Ovary (tissue), 9 donors: Measurements from ENCODE around the gene GP1BA. TPM values are rescaled to one million over a fixed set of nuclear protein-coding genes. Genes with fewer than 3 reads are reported as not detected.

Experiments
- DNase-seq, 5 donors: peaks; one replicate each; pipeline ENCODE4 v3.0.0-alpha.2; 2019 to 2020
- H3K27ac ChIP-seq, 2 donors: fragments of 200-600 bp; one replicate each; pipeline versions ENCODE4 v1.5.1 to v1.8.0; 2019 to 2022
- H3K27me3 ChIP-seq: fragments of 200-600 bp; one replicate; pipeline ENCODE4 v1.8.0; 2022
- H3K36me3 ChIP-seq: fragments of 200-600 bp; sonication (generic); one replicate; pipeline ENCODE4 v1.5.1; 2019
- H3K4me1 ChIP-seq: one replicate; pipeline ENCODE4 v1.8.1; 2013; ENCODE audit warnings: mild to moderate bottlenecking, moderate library complexity; ENCODE audit not compliant: insufficient read depth
- H3K4me3 ChIP-seq: fragments of 200-600 bp; sonication (generic); one replicate; pipeline ENCODE4 v1.5.1; 2017
- H3K9me3 ChIP-seq, 2 donors: fragments of 200-600 bp in 1 of 2; sonication (generic) in 1 of 2; one replicate each; pipeline versions ENCODE4 v1.5.1 to v1.8.1; 2013 to 2019; ENCODE audit warnings: mild to moderate bottlenecking in 1 of 2, moderate library complexity in 1 of 2
- EP300 ChIP-seq: sonication (generic); formaldehyde crosslinking; IDR thresholded peaks from one replicate; pipeline ENCODE4 v1.6.1; 2017; ENCODE audit warnings: antibody characterized with exemption
- POLR2A ChIP-seq: fragments of 450-650 bp; IDR thresholded peaks from one replicate; pipeline ENCODE4 v1.6.1; 2017; ENCODE audit warnings: antibody characterized with exemption, mild to moderate bottlenecking, moderate library complexity
- WGBS, 3 donors: extraction: QIAGEN DNeasy Blood & Tissue Kit in 1 of 3; methylation state at CpG; one replicate each; pipeline versions ENCODE4 v1.1.5 to v1.1.7; 2013 to 2017; 5-methylcytosine and 5-hydroxymethylcytosine counted together
- intact Hi-C, 4 donors: fragments of 100-400 bp; cut with DNase I; formaldehyde crosslinking; loops; one replicate each; pipeline versions ENCODE4 v1.11.0 to v1.15.1; 2022 to 2023
- polyA plus RNA-seq, 2 donors: library from polyadenylated mRNA; stranded (reverse); fragments of 200-250 nt in 1 of 2; fragments of 350-450 nt in 1 of 2; fragmentation: Illumina TruSeq in 1 of 2; extraction: RNeasy Lipid Tissue Mini Kit (QIAGEN cat#74804) in 1 of 2; gene quantifications; one replicate each; pipeline ENCODE4 v1.2.3, GENCODE V29; 2013 to 2014
- total RNA-seq, 7 donors: library from RNA; depleted of rRNA in 2 of 7; stranded (reverse); fragments of >200 nt in 2 of 7; fragmentation: NEBNext Ultra II Directional in 3 of 7; extraction: Animal tissue kit (Norgen Biotek cat#: 25700) in 3 of 7; gene quantifications; one replicate each; pipeline versions ENCODE4 v1.1.0 to v1.2.4, GENCODE V29; 2016 to 2023
- TF ChIP-seq, protein P1 (sequence below), 3 donors: fragments of 450-650 bp in 2 of 3; fragments of 200-600 bp in 1 of 3; IDR thresholded peaks; one replicate each; pipeline versions ENCODE4 v1.5.1 to v1.8.0; 2016 to 2022; ENCODE audit warnings: antibody characterized with exemption in 3 of 3, mild to moderate bottlenecking in 1 of 3
- donor health status: DM: no; HTN: no; CAD: no; lungs with moderate emphysema.
- donor health status: DM: no; HTN: no; CAD: no.
- donor health status: Bipolar disorder and iron deficiency.
- donor health status: DM: yes; HTN: yes; CAD: no.
- donor health status: DM: no; HTN: no; CAD: no.
- donor health status: DM: yes; HTN: yes; CAD: no.

The GP1BA gene
- total and polyA plus RNA-seq, 9 donors = 0.04 to 0.10 TPM; not detected in 7

DNA sequence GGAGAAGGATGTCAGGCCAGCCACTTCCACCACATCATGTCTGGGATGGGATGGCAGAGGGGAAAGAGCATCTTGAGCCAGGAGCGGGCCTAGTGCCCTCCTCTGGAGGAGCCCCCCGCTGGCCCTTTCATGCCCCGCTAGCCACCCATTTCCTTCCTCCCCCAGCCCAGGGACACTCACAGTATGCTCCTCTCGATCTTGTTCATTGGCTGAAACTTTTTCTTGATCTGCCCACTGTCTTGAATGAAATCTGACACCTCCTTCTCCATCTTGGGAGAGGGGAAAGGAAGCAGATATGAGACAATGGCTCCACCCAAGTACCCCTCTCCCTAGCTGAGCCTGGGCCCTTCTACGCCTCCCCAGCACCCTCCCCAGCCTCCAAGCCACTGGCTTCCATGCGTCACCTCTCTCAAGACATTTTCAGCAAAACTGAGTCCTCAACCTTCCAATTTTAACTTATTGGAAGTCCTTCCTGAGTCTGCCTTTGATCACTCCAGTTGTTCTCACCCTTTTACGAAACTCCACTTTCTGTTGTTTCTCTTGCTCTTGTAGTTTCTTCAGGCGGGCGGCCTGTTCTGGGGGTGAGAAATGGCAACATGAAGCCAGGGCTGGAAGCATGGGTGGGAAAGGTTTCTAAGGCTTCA is 28.3 kb downstream of the GP1BA start:
- WGBS, 3 donors = 83 to 87% (median 84%) methylated on average over 9 of the region's 9 CpGs

DNA sequence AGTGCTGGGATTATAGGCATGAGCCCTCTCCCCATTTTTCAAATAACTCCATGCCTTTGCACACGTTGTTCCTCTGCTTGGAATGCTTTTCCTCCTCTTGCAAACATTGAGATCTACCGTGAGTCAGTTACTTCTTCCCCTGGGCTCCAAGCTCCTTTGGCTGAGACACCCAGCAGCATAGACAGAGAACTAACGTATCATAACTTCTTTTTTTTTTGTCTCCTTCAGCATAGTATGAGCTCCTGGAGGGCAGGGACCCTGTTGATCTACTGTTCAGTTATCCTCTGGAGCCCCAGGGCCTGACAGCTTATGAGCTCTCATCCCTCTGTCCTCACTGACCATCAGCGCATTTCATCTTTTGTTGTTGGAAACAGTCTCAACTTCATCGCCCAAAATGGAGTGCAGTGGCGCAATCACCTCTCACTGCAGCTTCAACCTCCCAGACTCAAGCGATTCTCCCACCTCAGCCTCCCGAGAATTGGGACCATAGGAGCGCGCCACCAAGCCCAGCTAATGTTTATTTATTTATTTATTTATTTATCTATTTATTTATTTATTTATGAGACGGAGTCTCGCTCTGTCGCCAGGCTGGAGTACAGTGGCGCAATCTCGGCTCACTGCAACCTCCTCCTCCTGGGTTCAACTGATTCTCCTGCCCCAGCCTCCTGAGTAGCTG is 33.4 kb downstream of the GP1BA start:
- Histone ChIP-seq H3K27me3 (no peaks in the 10 kb centered on the region), H3K36me3 (no peaks in the 10 kb centered on the region), H3K27ac (no peak overlapping the region), H3K4me3 (no peak overlapping the region), H3K9me3 (no peaks in the 10 kb centered on the region), H3K4me1 (peaks cover 8% of the 10 kb centered on the region)
- TF ChIP-seq, protein P1, sequence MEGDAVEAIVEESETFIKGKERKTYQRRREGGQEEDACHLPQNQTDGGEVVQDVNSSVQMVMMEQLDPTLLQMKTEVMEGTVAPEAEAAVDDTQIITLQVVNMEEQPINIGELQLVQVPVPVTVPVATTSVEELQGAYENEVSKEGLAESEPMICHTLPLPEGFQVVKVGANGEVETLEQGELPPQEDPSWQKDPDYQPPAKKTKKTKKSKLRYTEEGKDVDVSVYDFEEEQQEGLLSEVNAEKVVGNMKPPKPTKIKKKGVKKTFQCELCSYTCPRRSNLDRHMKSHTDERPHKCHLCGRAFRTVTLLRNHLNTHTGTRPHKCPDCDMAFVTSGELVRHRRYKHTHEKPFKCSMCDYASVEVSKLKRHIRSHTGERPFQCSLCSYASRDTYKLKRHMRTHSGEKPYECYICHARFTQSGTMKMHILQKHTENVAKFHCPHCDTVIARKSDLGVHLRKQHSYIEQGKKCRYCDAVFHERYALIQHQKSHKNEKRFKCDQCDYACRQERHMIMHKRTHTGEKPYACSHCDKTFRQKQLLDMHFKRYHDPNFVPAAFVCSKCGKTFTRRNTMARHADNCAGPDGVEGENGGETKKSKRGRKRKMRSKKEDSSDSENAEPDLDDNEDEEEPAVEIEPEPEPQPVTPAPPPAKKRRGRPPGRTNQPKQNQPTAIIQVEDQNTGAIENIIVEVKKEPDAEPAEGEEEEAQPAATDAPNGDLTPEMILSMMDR (IDR thresholded peaks at IDR 0.05) = no peak
- TF ChIP-seq EP300 = no peak
- TF ChIP-seq POLR2A = no peak
- no peak for DNase-seq
- WGBS, 3 donors = 94 to 96% (median 95%) methylated on average over 15 of the region's 15 CpGs
- intact Hi-C loops = no loop called here

More for the DNA sequence above, 28.3 kb downstream of the GP1BA start:
- intact Hi-C loops = no loop called here
- TF ChIP-seq POLR2A = no peak
- TF ChIP-seq EP300 = no peak
- TF ChIP-seq, protein P1 (IDR thresholded peaks at IDR 0.05) = no peak
- Histone ChIP-seq H3K9me3 (no peaks in the 10 kb centered on the region), H3K4me3 (no peak overlapping the region), H3K27me3 (no peaks in the 10 kb centered on the region), H3K36me3 (no peaks in the 10 kb centered on the region), H3K4me1 (no peaks in the 10 kb centered on the region), H3K27ac (no peak overlapping the region)
- no peak for DNase-seq

DNA sequence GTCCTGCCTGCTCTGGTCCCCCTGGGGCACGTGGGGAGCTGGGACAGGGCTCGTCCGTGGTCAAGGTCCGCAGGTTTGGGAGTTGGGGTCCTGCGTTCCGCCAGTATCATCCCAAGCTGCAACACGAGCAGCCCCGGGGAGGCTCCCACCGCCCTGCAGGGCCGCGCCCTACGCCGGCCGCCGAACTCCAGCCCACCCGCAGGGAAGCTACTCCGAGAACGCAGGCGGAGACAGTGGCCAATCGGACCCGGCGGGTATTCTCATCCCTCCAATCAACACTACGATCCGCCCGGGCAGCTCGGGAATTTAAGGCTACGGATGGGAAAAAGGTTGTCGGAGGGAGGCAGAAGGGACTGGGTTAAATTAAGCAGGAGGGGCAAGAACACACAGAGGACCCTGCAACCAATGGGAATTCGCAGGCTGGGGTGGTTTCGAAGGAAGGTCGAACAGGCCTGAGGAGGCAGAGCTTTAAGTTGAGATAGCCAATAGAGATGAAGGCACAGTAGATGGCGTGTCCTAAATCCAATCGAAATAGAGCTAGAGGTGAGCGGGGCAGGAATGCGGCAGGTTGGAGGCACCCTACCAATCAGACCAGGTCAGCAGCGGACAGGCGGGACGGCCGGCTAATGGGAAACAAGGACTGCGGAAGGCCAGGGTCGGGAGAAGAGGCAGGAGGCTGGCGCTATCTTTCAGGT is 34.9 kb downstream of the GP1BA start:
- H3K27me3 ChIP-seq = no peaks in the 10 kb centered on the region
- H3K27ac ChIP-seq = peak overlapping the region; percentile 67 to 99
- no peaks in the 10 kb centered on the region for H3K36me3 ChIP-seq
- H3K9me3 ChIP-seq = no peaks in the 10 kb centered on the region
- peak overlapping the region; percentile 81 for H3K4me3 ChIP-seq
- H3K4me1 ChIP-seq = peaks cover 8% of the 10 kb centered on the region
- WGBS, 3 donors = 0 to 1% (median 0%) methylated on average over 42 of the region's 42 CpGs
- intact Hi-C loops = no loop called here
- TF ChIP-seq POLR2A = no peak
- TF ChIP-seq, protein P1 (IDR thresholded peaks at IDR 0.05) = peak in 1 of 3 donors; percentile 6
- DNase-seq = peak; percentile 95 to 98 (median 97)

DNA sequence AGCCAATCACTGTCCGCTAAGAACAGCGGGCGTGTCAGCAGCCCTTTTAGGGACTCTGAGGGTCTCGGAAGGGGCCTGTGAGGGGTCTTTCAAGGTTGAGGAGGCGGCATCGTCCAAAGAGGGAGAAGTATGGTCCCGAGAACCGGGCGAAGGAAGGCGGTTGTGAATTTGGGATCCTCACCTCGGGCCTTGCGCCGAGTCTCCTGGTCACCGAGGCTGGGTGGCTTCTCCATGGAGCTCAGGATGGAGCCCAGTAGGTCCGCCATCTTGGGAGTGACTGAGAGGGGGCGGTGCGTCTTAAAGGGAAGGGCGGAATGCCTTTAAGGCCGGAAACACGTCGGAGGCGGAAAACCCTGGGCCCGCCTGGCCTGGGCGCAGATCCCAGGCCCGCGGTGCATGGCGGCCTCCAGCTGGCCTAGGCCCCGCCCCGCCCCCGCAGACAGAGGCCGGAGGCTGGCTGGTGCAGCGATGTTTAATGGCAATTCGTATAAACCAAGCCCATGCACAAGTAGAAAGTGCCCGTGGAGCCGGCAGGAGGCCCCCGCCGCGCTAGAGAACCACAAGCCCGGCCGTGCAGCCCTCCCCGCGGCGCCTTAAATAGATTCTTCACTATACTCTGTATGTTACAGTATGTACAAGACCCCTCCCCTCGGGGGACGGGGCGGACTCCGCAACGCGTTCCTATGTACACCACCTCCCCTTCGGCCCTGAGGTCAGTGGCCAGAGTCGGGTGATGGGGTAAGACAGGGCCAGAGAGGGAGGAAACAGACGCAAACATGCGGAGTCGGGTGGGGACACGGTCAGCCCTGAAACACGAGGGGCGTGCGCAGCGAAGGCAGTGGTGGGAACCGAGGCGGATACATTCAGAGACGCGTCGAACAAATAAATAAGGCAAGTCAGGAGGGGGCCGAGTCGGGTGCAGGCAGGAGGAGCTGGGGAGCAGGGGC is 35.7 kb downstream of the GP1BA start, which contains the start of gene SPAG7:
Gene SPAG7, minus strand, starts transcription at position 279 of the 947 bp plus-strand sequence. Its CDS starts 13 bp downstream, at position 266.
- intact Hi-C loops = no loop called here
- H3K4me1 ChIP-seq = peaks cover 8% of the 10 kb centered on the region
- WGBS, 3 donors = 1 to 2% (median 1%) methylated on average over 62 to 66 of the region's 66 CpGs

More for the DNA sequence above, 35.7 kb downstream of the GP1BA start, which contains the start of gene SPAG7:
- peak; percentile 92 to 98 (median 95) for DNase-seq
- H3K27ac ChIP-seq = peak within 1 kb of the TSS; percentile 67 to 99
- H3K36me3 ChIP-seq = no peaks in the 10 kb centered on the region
- H3K27me3 ChIP-seq = no peaks in the 10 kb centered on the region
- TF ChIP-seq EP300 (no peak), POLR2A (peak; percentile 88)
- TF ChIP-seq, protein P1 (IDR thresholded peaks at IDR 0.05) = peak in 1 of 3 donors; percentile 14
- H3K9me3 ChIP-seq = no peaks in the 10 kb centered on the region
- H3K4me3 ChIP-seq = peak within 1 kb of the TSS; percentile 81
